Stimulated activated CD8-positive, alpha-beta memory T cell treated with anti-CD3 and anti-CD28 coated beads, Interleukin-7, amount 100 ng/mL, for 1 hour (primary cell): ENCODE data around the gene LARGE1.

Experiments
- DNase-seq, 2 donors: peaks; one replicate each; pipeline ENCODE4 v3.0.0-alpha.2; 2020; ENCODE audit warnings: low read depth in 2 of 2

The LARGE1 gene

GRCh38 chr22:33722816-33723215, 197.5 kb downstream of the LARGE1 start:
- no peak for DNase-seq

DNA sequence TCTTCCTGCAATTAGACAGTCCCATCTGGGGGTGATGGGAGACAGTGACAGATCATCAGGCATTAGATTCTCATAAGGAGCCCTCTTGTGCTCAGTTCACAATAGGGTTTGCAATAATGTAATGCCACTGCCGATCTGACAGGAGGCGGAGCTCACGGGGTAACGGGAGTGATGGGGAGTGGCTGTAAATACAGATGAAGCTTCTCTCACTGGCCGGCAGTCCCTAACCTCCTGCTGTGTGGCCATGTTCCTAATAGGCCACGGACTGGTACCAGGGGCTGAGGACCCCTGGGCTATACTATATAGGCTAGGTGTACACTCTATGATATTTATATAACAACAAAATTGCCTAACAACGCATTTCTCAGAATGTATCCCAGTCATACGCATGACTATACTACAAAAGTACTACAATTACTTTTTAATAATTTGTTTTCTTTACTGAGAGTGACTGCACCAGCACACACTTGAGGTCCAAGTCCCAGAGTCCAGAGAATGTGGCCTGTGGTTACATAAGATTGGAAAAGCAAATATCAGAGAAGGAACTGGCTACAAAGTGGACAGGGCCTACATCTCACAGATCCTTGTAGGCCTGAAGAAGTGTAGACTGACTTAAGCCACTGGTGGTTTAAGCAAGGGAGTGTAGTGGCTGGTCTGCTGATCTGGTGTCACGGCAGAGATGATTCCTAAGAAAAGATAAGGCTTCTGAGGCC, 200.0 kb downstream of the LARGE1 start:
- no peak for DNase-seq

GRCh38 chr22:33717694-33718396, 202.4 kb downstream of the LARGE1 start:
- no peak for DNase-seq

- no peak for DNase-seq
Measured at GRCh38 chr22:33715237-33715985, 204.9 kb downstream of the LARGE1 start.

DNA sequence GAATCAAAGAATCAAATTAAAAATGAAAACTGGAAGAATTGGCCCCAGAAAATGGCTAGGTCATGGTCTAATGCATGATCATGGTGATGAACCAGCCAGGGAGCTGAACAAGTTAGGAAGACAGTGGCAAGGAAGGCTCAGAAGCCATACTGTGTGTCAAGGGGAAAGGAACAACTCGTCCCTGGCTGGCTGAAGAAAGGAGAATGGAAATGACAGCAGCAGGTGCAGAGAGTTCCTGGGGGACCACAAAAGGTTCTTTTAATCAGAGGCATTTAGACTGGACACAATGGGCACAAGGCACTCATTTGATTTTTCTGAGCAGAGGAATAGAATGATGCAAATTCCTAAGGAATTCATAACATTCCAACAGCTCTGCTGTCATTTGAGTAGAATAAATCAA, 209.9 kb downstream of the LARGE1 start:
- DNase-seq, result no peak

GRCh38 chr22:33707581-33707980, 212.7 kb downstream of the LARGE1 start:
- DNase-seq, result no peak

DNA sequence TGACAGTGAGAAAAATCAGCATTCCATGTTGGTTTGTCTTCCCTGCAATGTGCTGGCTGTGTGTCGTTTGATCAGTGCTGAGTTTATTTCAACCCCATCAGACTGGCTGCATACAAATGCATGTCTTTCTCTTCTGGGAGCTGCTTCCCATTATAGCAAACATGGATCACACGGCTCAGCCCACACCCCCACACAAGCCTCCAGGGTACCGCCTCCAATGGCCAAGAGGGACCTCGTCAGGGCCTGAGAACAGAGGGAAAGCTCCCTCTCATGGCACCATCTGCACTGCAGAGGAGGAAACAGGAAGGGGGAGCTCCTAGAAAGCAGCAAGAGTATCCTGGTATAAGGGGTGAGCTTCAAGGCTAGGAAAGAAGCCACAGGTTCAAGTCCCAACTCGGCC, 214.2 kb downstream of the LARGE1 start:
- DNase-seq, result no peak

DNA sequence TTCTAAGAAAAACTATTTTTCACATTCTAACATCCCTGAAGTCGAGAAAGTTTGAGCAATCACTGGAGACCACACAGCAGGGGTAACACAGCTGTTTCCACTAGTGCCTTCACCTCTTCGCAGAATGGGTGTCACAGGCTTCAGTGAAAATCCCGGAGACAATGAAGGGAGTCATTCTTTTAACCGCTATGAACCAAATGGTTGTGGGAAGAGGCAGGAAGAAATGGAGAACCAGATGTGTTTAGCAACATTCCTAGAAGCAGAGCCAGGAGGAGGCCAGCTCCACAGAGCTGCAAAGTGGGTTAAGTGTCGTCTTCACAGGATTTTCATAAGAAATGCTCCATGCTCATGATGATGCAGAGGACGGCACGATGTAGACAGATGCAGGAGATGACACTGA, 221.1 kb downstream of the LARGE1 start:
- DNase-seq, result no peak

- no peak for DNase-seq
Measured at GRCh38 chr22:33697640-33698039, 222.6 kb downstream of the LARGE1 start.

DNA sequence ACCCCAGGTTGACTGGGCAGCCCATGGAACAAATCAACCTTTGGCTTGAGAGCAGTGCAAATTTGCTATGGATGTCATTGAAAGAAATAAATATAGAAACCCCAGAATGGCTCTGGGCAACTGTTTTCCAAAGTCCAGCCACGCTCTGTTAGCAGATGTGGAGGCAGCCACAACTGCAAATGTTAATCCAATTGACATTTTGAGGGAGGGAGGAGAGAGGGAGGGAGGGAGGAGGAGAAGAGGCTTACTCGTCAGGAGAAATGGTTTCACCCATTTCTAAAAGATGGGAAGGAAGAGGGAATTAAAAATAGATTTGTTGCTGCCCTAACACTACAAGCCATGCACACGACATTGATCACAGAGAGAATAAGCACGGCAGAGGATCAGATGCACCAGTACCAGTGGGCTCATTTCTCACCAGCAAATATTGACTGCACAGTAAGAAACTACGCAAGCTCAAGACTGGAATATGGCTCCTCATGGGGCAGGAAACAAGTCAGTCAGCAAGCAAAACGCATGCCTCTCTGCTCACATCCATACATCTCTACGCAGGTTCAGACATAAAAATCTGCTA, 229.1 kb downstream of the LARGE1 start:
- no peak for DNase-seq

DNA sequence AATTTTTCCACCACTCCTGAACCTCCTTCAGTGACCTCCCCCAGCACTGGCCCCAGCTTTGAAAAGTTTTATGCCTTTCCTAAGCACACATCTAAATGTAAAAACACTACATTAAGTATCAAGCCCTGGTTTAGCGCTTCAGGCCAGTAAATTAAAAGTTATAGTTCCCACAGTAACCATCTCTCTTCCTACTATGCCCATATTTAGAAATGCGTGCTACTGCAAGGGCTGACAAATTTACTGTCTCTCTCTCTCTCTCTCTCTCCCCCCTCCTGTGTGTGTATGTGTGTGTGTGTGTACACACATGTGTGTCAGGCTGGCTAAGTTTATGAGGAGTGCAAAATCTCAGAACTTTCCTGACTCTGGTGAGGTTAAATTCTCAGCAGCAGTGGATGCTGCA, 231.4 kb downstream of the LARGE1 start:
- no peak for DNase-seq

GRCh38 chr22:33687464-33687863, 232.8 kb downstream of the LARGE1 start:
- DNase-seq, result no peak

DNA sequence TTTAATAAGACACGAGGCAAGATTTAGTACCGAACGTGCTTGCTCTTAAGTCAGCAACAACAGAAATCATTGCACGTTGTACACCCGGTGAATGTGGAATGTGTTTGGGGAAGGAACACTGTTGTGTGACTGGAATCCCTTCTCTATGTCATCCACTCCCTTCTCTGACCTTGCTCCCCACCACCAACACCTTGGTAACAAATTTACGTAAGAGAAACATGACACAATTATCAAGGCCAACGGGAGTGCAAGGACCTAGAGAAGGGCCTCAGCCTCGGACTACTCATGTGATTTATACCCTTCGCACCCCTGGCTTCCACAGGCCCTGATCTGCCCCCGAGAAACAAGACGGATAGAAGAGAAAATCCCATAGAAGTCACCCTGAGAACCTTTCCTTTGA, 236.2 kb downstream of the LARGE1 start:
- no peak for DNase-seq

DNA sequence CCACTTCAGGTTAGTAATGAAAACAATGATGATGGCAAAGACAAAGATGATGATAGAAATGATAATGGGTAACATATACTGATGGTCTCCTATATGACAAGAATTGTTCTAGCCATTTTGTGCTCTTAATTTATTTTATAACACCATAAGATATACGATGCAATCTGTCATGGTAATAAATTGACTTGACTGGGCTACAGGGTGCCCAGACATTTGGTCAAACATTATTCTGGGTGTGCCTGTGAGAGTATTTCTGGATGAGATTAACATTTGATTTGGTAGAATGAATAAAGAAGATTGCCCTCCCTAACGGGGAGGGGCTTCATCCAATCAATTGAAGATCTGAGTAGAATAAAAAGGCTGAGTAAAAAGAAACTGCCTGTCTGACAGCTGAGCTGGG, 237.3 kb downstream of the LARGE1 start:
- no peak for DNase-seq

DNA sequence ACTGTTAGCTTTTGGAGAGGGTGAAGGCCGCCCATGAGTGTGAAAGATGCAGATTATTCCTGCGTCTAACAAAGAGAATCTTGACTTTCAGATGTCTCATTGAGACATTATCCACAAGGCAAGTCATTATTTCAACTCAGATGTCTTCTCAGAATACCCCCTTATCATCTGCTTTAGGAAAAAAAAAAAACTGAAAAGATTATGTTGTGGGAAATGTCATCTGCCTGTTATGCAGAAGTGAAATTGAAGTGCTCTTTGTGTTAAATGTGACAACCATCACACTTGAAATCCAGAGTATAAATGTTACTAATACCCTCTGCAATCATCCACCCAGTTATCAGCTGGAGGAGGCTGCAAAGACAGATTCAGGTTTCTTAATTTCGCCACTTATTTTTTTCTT, 239.6 kb downstream of the LARGE1 start:
- DNase-seq, result no peak

GRCh38 chr22:33678523-33678922, 241.8 kb downstream of the LARGE1 start:
- no peak for DNase-seq

DNA sequence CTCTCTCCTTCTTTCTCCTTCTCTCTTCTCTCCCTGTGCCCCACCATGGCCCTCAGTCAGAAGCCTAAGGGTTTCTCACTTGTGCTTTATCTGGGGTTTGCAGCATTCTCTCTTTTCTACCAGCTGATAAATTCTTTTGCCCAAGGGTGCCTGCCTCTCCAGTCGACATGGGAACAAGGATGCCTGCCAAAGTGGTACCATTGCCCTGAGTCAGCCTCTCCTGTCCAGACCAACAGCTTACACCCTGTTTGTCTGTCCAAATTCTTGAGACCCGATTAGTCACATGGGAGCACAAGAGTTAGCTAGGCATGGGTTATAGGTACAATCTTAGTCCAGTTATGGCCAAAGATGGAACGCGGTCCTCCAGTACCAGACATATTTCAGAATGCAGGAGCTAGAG, 242.7 kb downstream of the LARGE1 start:
- DNase-seq, result no peak

DNA sequence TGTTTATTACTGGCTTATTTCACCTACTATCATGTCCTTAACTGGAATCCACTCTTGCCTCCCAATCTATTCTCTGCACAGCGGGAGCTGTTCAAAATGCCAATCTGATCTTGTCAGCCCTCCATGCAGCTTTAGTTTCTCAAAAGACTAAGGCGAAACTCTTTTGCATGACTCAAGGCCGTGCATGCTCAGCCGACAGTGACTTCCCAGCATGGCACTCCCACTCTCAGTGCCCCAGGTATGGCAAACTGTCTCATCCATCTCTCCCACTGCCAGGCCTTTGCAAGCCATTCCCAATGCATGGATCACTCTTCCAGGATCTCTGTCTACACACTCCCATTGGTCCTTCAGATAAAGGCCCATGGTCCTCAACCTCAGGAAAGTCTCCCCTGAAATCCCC, 245.9 kb downstream of the LARGE1 start:
- DNase-seq, result no peak

DNA sequence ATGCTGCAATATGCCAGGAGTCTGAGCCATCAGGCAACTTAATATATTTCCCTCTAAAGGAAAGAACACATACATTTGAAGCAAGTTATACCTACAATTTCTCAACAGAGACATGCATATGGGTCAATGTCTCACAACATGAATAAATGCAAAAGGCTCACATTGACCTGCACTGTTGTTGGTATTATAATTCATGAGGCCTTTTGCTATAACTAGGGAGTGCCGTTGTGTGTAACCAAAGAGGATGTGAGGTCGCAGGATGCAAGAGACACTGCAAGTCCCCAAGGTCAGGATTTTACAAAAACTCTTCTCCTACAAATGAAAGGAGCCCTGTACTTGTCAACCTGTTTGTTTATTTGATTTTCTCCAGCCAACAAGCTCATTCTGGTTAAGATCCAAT, 250.5 kb downstream of the LARGE1 start:
- DNase-seq, result no peak

GRCh38 chr22:33666961-33667619, 253.2 kb downstream of the LARGE1 start:
- no peak for DNase-seq

DNA sequence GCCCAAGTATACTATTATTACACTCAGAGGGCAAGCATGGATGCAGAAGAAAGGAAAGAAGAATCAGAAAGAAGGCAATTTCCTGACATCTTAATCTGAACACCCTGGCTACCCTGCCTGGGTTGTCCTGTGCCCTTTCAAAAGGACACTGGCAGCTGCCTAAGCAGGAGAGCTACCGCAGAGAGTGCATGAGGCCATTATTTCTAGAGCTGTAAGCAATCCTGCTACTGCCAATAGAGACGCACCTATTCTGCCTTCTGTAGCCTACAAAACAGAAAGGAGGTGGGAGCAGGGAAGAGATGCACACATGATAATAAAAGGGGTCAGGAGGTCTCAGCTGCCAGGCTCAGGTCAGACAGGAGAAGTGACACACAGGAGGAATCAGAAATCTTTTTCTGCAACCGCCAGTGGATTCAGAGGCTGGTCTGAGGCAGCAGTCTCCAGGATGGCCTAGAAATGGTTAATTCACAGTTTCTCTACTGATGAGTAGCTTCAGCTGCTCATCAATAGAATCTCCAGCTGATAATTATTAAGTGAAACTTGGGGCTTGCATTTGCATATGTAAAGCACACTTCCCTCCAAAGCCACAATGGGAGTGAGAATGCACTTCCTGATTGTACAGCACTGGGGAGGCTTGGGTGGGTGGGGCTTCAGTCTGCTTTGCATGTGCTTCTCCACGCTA, 253.9 kb downstream of the LARGE1 start:
- DNase-seq, result no peak
